PC-3 (cell line): Measurements from ENCODE around the gene PTGIS. TPM values are rescaled to one million over a fixed set of nuclear protein-coding genes. Genes with fewer than 3 reads are reported as not detected.

Experiments used
- ATAC-seq: fragments of 200-7000 bp; cut with Tn5 transposase; 2 replicates; pipeline ENCODE4 v1.9.1; 2020; ENCODE audit warnings: mild to moderate bottlenecking, moderate library complexity
- BruUV-seq: library from RNA; stranded (reverse); fragments of 400-500 nt; replicated peaks from 2 replicates; lab custom pipeline; 2021; lab: Mats Ljungman, UMichigan
- CTCF ChIA-PET: fragments of 300-600 bp; sonication (Branson Sonifier 250); formaldehyde crosslinking; loops from one replicate; lab custom pipeline; 2022; ENCODE audit warnings: antibody characterized with exemption; lab: Charles Lee
- POLR2A ChIA-PET: fragments of 300-600 bp; sonication (Branson Sonifier 250); formaldehyde crosslinking; loops from one replicate; lab custom pipeline; 2022; ENCODE audit warnings: antibody characterized with exemption; ENCODE audit not compliant: unreplicated experiment; lab: Charles Lee
- DNase-seq: peaks from one replicate; pipeline ENCODE4 v3.0.0-alpha.2; 2015
- H2AFZ ChIP-seq: fragments of 300-600 bp; sonication (generic); 2 replicates; pipeline ENCODE4 v1.6.0; 2016; ENCODE audit warnings: antibody characterized with exemption, low read length
- H3F3A ChIP-seq: fragments of 300-600 bp; sonication (generic); one replicate; pipeline ENCODE4 v1.6.0; 2017; ENCODE audit warnings: antibody characterized with exemption, low read length, control low read depth, mild to moderate bottlenecking; ENCODE audit not compliant: unreplicated experiment
- H3K27ac ChIP-seq: fragments of 300-600 bp; sonication (generic); 2 replicates; pipeline ENCODE4 v1.5.1; 2016; ENCODE audit warnings: mild to moderate bottlenecking, low read length
- H3K27me3 ChIP-seq: fragments of 300-600 bp; sonication (generic); 2 replicates; pipeline ENCODE4 v1.6.1; 2016; ENCODE audit warnings: low read length, mixed read lengths
- H3K36me3 ChIP-seq: fragments of 300-600 bp; sonication (generic); 2 replicates; pipeline ENCODE4 v1.6.1; 2016; ENCODE audit warnings: low read depth, mixed run types, low read length, mixed read lengths
- H3K4me1 ChIP-seq: fragments of 300-600 bp; sonication (generic); 2 replicates; pipeline ENCODE4 v1.5.1; 2016; ENCODE audit warnings: low read length; ENCODE audit not compliant: insufficient read depth
- H3K4me2 ChIP-seq: fragments of 300-600 bp; sonication (generic); 2 replicates; pipeline ENCODE4 v1.6.0; 2016; ENCODE audit warnings: low read length
- H3K4me3 ChIP-seq: fragments of 300-600 bp; sonication (generic); 2 replicates; pipeline ENCODE4 v1.5.1; 2016; ENCODE audit warnings: mild to moderate bottlenecking, low read length, mixed read lengths
- H3K79me2 ChIP-seq: fragments of 300-600 bp; sonication (generic); 2 replicates; pipeline ENCODE4 v1.6.1; 2017; ENCODE audit warnings: low read length, mixed read lengths
- H3K9ac ChIP-seq: fragments of 300-600 bp; sonication (generic); 2 replicates; pipeline ENCODE4 v1.6.0; 2016; ENCODE audit warnings: mild to moderate bottlenecking, low read length
- H3K9me2 ChIP-seq: fragments of 300-600 bp; sonication (generic); replicated peaks from 2 replicates; pipeline ENCODE4 v1.6.1; 2016; ENCODE audit warnings: mixed run types, low read length, mixed read lengths
- H3K9me3 ChIP-seq: fragments of 300-600 bp; sonication (generic); 2 replicates; pipeline ENCODE4 v1.6.1; 2016; ENCODE audit warnings: low read length, mixed read lengths
- H4K20me1 ChIP-seq: fragments of 300-600 bp; sonication (generic); 2 replicates; pipeline ENCODE4 v1.6.1; 2016; ENCODE audit warnings: low read length, mixed read lengths
- EZH2 ChIP-seq: fragments of 300-600 bp; sonication (generic); IDR thresholded peaks from one replicate; pipeline ENCODE4 v1.6.1; 2017; ENCODE audit warnings: antibody characterized with exemption, mild to moderate bottlenecking, low read length; ENCODE audit not compliant: unreplicated experiment
- EZH2phosphoT487 ChIP-seq: fragments of 300-600 bp; sonication (generic); IDR thresholded peaks from 2 replicates; pipeline ENCODE4 v1.6.1; 2018; ENCODE audit warnings: mild to moderate bottlenecking, antibody characterized with exemption, low read length, borderline replicate concordance
- intact Hi-C: fragments of 100-400 bp; cut with micrococcal nuclease; formaldehyde crosslinking; loops from 2 replicates; pipeline ENCODE4 v1.9.0; 2023
- total RNA-seq: library from RNA; depleted of rRNA; stranded (reverse); fragments of >200 nt; gene quantifications from 2 replicates; pipeline ENCODE4 v1.2.3, GENCODE V29; 2014; rRNA removed
- TF ChIP-seq, protein P1 (sequence below): fragments of 300-600 bp; sonication (generic); conservative IDR thresholded peaks from 2 replicates; pipeline ENCODE4 v1.5.1; 2017; ENCODE audit warnings: antibody characterized with exemption, low read depth, mild to moderate bottlenecking, low read length

Gene PTGIS
- total RNA-seq, 1 experiment from 2014 or later: 0.18 TPM

DNA sequence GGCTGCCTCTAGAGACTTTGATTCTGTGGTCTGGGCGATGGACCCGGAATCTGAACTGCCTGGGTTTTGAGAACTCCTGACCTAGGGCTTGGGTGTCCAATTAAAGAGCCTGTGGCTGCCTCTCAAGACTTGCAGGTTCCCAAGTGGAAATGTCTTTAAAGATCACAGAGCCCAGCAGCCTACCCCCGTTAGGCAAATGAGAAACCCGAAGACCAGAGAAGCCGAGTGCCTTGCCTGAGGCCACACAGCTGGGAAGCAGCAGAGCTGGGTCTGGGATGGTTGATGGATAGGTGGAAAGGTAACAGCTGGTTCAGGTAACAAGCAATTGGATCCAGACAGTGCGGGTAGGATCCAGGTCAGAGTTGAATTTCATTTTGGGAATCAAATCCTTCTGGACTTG lies 111.3 kb downstream of the PTGIS start:
- H3K27ac ChIP-seq: no peak overlapping the region
- H3K27me3 ChIP-seq: peaks cover 14% of the 10 kb centered on the region
- H3K4me3 ChIP-seq: no peak overlapping the region
- H3K4me2 ChIP-seq: no peak overlapping the region
- BruUV-seq: no TSS peak
- ChIA-PET POLR2A (no interaction called here), CTCF (no interaction called here)
- no peak overlapping the region for H2AFZ ChIP-seq
- no peaks in the 10 kb centered on the region for H3F3A ChIP-seq
- peaks cover 22% of the 10 kb centered on the region for H3K4me1 ChIP-seq
- no peaks in the 10 kb centered on the region for H3K36me3 ChIP-seq
- no peak for ATAC-seq
- intact Hi-C loops: no loop called here
- DNase-seq: no peak
- H4K20me1 ChIP-seq: no peaks in the 10 kb centered on the region
- H3K9me2 ChIP-seq: no peaks in the 10 kb centered on the region
- H3K9me3 ChIP-seq: no peaks in the 10 kb centered on the region
- no peaks in the 10 kb centered on the region for H3K79me2 ChIP-seq
- TF ChIP-seq, protein P1, sequence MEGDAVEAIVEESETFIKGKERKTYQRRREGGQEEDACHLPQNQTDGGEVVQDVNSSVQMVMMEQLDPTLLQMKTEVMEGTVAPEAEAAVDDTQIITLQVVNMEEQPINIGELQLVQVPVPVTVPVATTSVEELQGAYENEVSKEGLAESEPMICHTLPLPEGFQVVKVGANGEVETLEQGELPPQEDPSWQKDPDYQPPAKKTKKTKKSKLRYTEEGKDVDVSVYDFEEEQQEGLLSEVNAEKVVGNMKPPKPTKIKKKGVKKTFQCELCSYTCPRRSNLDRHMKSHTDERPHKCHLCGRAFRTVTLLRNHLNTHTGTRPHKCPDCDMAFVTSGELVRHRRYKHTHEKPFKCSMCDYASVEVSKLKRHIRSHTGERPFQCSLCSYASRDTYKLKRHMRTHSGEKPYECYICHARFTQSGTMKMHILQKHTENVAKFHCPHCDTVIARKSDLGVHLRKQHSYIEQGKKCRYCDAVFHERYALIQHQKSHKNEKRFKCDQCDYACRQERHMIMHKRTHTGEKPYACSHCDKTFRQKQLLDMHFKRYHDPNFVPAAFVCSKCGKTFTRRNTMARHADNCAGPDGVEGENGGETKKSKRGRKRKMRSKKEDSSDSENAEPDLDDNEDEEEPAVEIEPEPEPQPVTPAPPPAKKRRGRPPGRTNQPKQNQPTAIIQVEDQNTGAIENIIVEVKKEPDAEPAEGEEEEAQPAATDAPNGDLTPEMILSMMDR: no peak
- TF ChIP-seq EZH2: no peak
- TF ChIP-seq EZH2phosphoT487: no peak
- H3K9ac ChIP-seq: no peak overlapping the region

DNA sequence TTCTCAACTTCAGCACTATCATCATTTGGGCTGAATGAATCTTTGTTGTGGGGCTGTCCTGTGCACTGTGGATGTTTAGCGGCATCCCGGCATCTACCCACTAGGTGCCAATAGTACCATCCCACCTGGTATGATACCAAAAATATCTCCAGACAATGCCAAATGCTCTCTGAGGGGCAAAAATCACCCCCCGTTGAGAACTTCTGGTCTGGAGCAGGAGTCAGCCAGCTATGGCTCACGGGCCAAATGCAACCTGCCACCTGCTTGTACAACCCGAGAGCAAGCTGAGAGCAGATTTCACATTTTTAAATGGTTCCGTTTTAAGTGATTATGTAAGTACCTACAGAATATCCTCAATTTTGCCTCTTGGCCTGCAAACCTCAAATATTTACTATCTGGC lies 112.2 kb downstream of the PTGIS start:
- intact Hi-C loops: no loop called here
- no peaks in the 10 kb centered on the region for H3K9me3 ChIP-seq
- H3K4me1 ChIP-seq: peaks cover 17% of the 10 kb centered on the region
- H3F3A ChIP-seq: no peaks in the 10 kb centered on the region
- no peak overlapping the region for H3K27ac ChIP-seq
- peaks cover 14% of the 10 kb centered on the region for H3K27me3 ChIP-seq
- H3K36me3 ChIP-seq: no peaks in the 10 kb centered on the region
- H4K20me1 ChIP-seq: no peaks in the 10 kb centered on the region
- no peak overlapping the region for H3K4me3 ChIP-seq
- H3K9me2 ChIP-seq: no peaks in the 10 kb centered on the region
- no peak for TF ChIP-seq EZH2
- no peak for TF ChIP-seq EZH2phosphoT487
- TF ChIP-seq, protein P1: no peak
- CTCF ChIA-PET: interaction anchor here (0.6 kb wide), 1 partner anchor 29 kb away, joined by 3 read pairs; no protein-coding TSS in a partner anchor
- H3K9ac ChIP-seq: no peak overlapping the region
- H2AFZ ChIP-seq: no peak overlapping the region
- POLR2A ChIA-PET: no interaction called here
- ATAC-seq (no peak), DNase-seq (no peak)
- no peaks in the 10 kb centered on the region for H3K79me2 ChIP-seq
- H3K4me2 ChIP-seq: no peak overlapping the region
- BruUV-seq: no TSS peak

Other genes starting within 250 kb of the PTGIS start
- gene KCNB1, start 85.5 kb downstream of the PTGIS start, total RNA-seq: 0.04 and 0.35 TPM in 2 replicates
- gene B4GALT5, start 145.7 kb upstream of the PTGIS start, total RNA-seq: 18.1 and 24.1 TPM in 2 replicates
- gene SLC9A8, start 244.7 kb upstream of the PTGIS start, total RNA-seq: 11.7 and 13.1 TPM in 2 replicates